OCI-LY1 (cell line): ENCODE measurements around the gene RAET1G.

ENCODE experiments used
- H2AFZ ChIP-seq: fragments of 200-600 bp; sonication (generic), shearing (Covaris generic); 2 replicates; pipeline ENCODE4 v1.6.0; 2014; ENCODE audit warnings: antibody characterized with exemption, mild to moderate bottlenecking, low read length
- H3F3A ChIP-seq: fragments of 200-600 bp; sonication (generic), shearing (Covaris generic); 2 replicates; pipeline ENCODE4 v1.6.0; 2014; ENCODE audit warnings: mild to moderate bottlenecking, antibody characterized with exemption, low read length, moderate library complexity; ENCODE audit not compliant: insufficient read depth
- H3K27ac ChIP-seq: fragments of 200-600 bp; sonication (generic); 2 replicates; pipeline ENCODE4 v1.5.1; 2014; ENCODE audit warnings: low read length, mixed run types, mild to moderate bottlenecking, low read depth; ENCODE audit not compliant: poor library complexity, severe bottlenecking
- H3K27me3 ChIP-seq: fragments of 200-600 bp; sonication (generic); 2 replicates; pipeline ENCODE4 v1.6.0; 2014; ENCODE audit warnings: antibody characterized with exemption, mild to moderate bottlenecking, low read length, moderate library complexity; ENCODE audit not compliant: insufficient read depth
- H3K36me3 ChIP-seq: fragments of 200-600 bp; sonication (generic); 2 replicates; pipeline ENCODE4 v1.6.1; 2014; ENCODE audit warnings: mild to moderate bottlenecking, antibody characterized with exemption, low read length, moderate library complexity, mixed read lengths; ENCODE audit not compliant: insufficient read depth
- H3K4me1 ChIP-seq: fragments of 200-600 bp; sonication (generic); 2 replicates; pipeline ENCODE4 v1.5.1; 2014; ENCODE audit warnings: mild to moderate bottlenecking, low read length, moderate library complexity; ENCODE audit not compliant: insufficient read depth, severe bottlenecking
- H3K4me2 ChIP-seq: fragments of 200-600 bp; sonication (generic), shearing (Covaris generic); 2 replicates; pipeline ENCODE4 v1.6.1; 2014; ENCODE audit warnings: low read length
- H3K4me3 ChIP-seq: fragments of 200-600 bp; sonication (generic); 2 replicates; pipeline ENCODE4 v1.5.1; 2014; ENCODE audit warnings: low read length, low read depth, mild to moderate bottlenecking, mixed read lengths; ENCODE audit not compliant: poor library complexity, severe bottlenecking
- H3K79me2 ChIP-seq: fragments of 200-600 bp; shearing (Covaris generic); 2 replicates; pipeline ENCODE4 v1.6.1; 2016; ENCODE audit warnings: mixed run types, low read length, mixed read lengths; ENCODE audit not compliant: insufficient read depth
- H3K9ac ChIP-seq: fragments of 200-600 bp; sonication (generic), shearing (Covaris generic); 2 replicates; pipeline ENCODE4 v1.6.1; 2014; ENCODE audit warnings: mild to moderate bottlenecking, low read length, mixed read lengths
- H3K9me2 ChIP-seq: fragments of 200-600 bp; sonication (generic), shearing (Covaris generic); 2 replicates; pipeline ENCODE4 v1.6.1; 2014; ENCODE audit warnings: low read depth, mild to moderate bottlenecking, low read length, mixed read lengths
- H3K9me3 ChIP-seq: fragments of 200-600 bp; shearing (Covaris generic); 2 replicates; pipeline ENCODE4 v1.6.1; 2014; ENCODE audit warnings: low read length, mixed read lengths
- H4K20me1 ChIP-seq: fragments of 200-600 bp; sonication (generic), shearing (Covaris generic); 2 replicates; pipeline ENCODE4 v1.6.0; 2016; ENCODE audit warnings: mild to moderate bottlenecking, low read length; ENCODE audit not compliant: insufficient read depth
- CTCF ChIP-seq: fragments of 200-600 bp; sonication (generic), shearing (Covaris generic); IDR thresholded peaks from 2 replicates; pipeline ENCODE4 v1.5.1; 2017; ENCODE audit warnings: mild to moderate bottlenecking, antibody characterized with exemption, low read length, moderate library complexity, mixed read lengths
- EZH2 ChIP-seq: fragments of 200-600 bp; sonication (generic), shearing (Covaris generic); IDR thresholded peaks from 2 replicates; pipeline ENCODE4 v1.8.0; 2017; ENCODE audit warnings: borderline replicate concordance, mixed run types, mild to moderate bottlenecking, antibody characterized with exemption, low read length, moderate library complexity, mixed read lengths

Gene RAET1G

GRCh38 chr6:149934249-149935156 lies 11.6 kb upstream of the RAET1G start:
- Histone ChIP-seq H3K9me2 (no peaks in the 10 kb centered on the region), H3K79me2 (no peaks in the 10 kb centered on the region), H3K9me3 (no peaks in the 10 kb centered on the region), H3K9ac (no peak overlapping the region), H3K4me3 (no peak overlapping the region), H3K4me1 (peaks cover 13% of the 10 kb centered on the region), H2AFZ (no peak overlapping the region), H3K27ac (no peak overlapping the region), H3K27me3 (peaks cover 6% of the 10 kb centered on the region; the same call in 1 of the 2 replicates), H4K20me1 (no peaks in the 10 kb centered on the region), H3K4me2 (no peak overlapping the region), H3F3A (no peaks in the 10 kb centered on the region), H3K36me3 (no peaks in the 10 kb centered on the region)
- TF ChIP-seq CTCF (peak; percentile 90), EZH2 (no peak)

GRCh38 chr6:149933461-149933860 lies 10.5 kb upstream of the RAET1G start:
- Histone ChIP-seq H4K20me1 (no peaks in the 10 kb centered on the region), H3K27ac (no peak overlapping the region), H3K4me3 (no peak overlapping the region), H3K9me3 (no peaks in the 10 kb centered on the region), H3K79me2 (no peaks in the 10 kb centered on the region), H3K9me2 (no peaks in the 10 kb centered on the region), H3K4me2 (no peak overlapping the region), H3K9ac (no peak overlapping the region), H3K27me3 (peaks cover 8% of the 10 kb centered on the region; the same call in 1 of the 2 replicates), H3K36me3 (no peaks in the 10 kb centered on the region), H3F3A (no peaks in the 10 kb centered on the region), H2AFZ (no peak overlapping the region), H3K4me1 (peaks cover 4% of the 10 kb centered on the region)
- TF ChIP-seq CTCF = no peak
- no peak for TF ChIP-seq EZH2

- Histone ChIP-seq H3K4me2 (no peak overlapping the region), H3K27ac (no peak overlapping the region), H3F3A (no peaks in the 10 kb centered on the region), H3K9me2 (no peaks in the 10 kb centered on the region), H3K27me3 (0 out of 2 replicates have a peak, but pooled peaks cover 4% of the 10 kb centered on the region), H3K4me3 (no peak overlapping the region), H3K4me1 (no peaks in the 10 kb centered on the region), H2AFZ (no peak overlapping the region), H4K20me1 (no peaks in the 10 kb centered on the region), H3K36me3 (no peaks in the 10 kb centered on the region), H3K79me2 (no peaks in the 10 kb centered on the region), H3K9me3 (no peaks in the 10 kb centered on the region), H3K9ac (no peak overlapping the region)
- no peak for TF ChIP-seq EZH2
- no peak for TF ChIP-seq CTCF
Measured at GRCh38 chr6:149933036-149933435, 10.1 kb upstream of the RAET1G start.
